T-helper 2 cell (primary cell): ENCODE measurements around the gene PHACTR1.

ENCODE experiments used
- DNase-seq, 5 experiments: peaks; one replicate each; pipeline versions ENCODE4 v3.0.0 to v3.0.0-alpha.2; 2012 to 2022

Gene PHACTR1

DNA sequence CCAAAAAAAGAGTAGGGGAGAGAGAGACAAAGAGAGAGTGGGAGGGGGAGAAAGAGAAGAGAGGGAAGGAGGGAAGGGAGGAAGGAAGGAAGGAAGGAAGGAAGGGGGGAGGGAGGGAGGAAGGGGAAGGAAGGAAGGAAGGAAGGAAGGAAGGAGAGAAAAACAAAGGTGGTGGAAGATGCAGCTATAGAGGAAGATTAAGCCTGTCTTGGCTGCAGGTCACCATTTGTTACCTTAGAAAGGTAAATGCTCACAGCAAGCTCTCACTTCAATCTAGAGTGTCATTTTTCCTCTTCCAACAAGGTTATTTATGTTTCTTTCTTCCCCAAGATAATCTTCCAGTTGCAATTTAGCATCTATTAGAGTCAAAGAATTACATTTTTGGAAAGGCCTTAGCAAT is 284.0 kb downstream of the PHACTR1 start:
- DNase-seq, result no peak

DNA sequence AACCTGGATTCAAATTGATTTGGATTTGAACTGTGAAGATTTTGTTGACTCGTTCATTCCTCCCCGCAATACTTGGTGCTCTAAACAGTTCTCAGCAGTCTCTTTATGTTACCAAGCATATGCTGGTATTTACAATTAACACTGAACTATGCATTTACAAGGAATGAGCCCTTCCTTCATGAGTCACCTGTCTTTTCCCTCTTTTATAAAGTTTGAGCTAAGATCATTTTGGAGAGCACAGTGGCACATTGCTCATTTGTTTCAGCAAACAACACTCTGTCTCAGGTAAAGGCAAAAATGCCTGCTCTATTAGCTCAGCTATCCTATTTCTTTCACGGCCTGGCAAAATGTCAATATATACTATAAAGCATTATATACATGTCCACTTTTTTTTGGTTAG is 285.4 kb downstream of the PHACTR1 start:
- DNase-seq, result no peak

DNA sequence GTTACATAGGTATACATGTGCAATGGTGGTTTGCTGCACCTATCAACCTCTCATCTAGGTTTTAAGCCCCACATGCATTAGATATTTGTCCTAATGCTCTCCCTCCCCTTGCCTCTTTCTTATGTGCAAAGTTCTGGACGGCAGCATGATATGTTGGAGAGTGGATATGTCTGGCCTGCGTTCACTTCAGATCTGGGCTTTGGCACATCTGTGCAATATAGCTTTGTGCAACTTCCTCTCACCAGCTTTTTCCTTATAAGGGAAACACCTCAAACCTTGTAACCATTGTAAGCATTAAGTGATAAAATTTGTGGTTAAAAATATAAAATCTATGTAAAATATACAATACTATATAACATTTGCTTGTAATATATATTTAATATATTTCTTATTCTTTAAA is 288.0 kb downstream of the PHACTR1 start:
- no peak for DNase-seq

DNA sequence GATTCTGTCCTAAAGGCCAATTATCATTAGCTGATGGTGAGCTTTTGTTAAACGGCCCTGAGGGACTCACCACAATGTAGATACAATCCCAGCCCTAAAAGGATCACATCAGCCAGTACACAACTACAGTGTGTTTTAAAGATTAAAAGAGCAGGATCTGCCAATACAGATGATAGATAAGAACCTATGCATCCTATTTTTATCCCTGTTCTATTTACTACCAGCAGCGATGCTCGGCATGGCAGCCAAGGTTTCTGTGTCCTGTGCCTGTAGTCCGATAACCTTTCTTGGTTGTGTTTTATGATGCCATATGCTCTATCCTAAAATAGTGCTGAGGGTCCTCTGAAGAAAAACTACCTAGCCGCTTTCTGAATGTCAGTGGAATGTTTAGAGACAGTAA is 289.4 kb downstream of the PHACTR1 start:
- no peak for DNase-seq

DNA sequence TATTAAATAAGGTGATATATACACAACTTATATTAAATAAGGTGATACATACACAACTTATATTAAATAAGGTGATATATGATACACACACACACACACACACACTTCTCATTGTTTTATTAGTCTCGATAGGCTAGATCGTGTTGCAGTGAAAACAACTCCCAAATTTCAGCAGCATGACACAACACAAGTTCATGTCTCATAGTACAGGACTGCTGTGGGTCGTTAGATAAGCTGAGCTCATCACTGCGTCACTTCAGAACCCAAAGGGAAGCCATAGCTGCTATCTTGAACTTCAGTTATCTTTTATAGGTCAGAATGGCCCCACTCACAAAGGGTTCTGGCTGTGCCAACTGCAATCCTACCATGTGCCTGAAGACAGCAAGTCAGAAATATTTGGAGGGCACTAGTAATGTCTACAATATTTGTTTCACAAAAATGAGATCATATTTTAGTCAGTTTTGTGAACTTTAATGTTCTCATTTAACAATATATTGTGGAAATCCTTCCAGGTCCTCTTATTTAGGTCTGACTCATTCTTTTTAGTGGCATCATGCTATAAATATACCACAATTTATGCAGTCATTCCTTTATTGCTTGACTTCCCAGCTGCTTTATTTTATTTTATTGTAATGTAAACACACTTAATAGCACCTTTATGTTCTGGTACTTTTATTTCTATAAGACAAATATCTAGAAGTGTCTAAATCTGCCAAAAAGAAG is 290.2 kb downstream of the PHACTR1 start:
- no peak for DNase-seq

DNA sequence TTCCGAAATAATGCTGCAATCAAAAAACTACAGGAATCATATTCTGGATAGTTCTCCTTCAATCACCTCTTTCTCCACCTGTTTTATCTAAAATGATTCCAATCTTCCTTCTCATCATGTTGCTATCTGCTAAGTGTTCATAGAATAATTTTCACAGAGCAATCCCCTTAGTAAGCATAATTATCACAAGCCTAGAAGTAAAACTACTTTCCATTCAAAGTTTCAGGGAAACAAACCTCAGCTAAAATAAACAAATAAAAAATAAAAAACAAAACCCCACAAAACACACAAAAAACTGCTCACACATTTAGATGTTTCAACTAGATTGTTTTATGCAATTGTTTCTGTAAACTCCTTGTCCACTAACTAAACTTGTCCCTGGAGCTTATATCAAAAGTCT is 291.2 kb downstream of the PHACTR1 start:
- DNase-seq, result no peak

DNA sequence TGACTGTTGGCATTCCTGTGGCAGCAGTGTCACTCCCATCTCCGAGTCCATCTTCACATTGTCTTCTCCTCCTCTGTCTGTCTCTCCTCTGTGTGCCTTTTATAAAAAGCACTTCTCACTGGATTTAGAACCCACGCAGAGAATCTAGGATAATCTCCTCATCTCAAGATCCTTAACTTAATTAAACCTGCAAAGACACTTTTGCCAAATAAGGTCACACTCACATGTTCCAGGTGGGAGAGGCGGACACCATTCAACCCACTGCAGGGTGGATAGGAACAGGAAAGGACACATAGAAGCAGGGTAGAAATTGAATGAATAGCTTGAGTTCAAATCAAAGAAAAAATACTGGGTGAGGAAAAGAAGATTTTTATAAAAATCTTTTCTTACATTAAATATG is 292.5 kb downstream of the PHACTR1 start:
- DNase-seq, result no peak

DNA sequence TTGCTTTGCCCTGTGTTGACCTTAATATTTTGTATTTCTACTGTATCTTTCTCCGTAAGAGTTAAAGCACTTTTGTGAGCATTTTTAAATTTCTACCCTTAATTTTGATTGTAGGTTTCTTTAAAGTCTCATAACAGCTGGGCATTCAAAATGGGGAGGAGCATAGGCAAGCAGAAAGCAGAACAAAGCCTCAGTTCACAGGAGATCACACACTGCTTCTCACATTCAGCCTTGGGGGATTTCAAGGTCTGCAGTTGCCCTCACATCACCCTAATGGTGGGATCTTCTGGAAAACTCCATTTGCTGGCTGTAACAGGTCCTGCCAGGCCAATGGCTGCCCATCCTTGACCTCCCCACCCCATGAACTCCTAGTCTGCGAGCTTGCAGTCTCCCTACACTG is 292.9 kb downstream of the PHACTR1 start:
- no peak for DNase-seq

DNA sequence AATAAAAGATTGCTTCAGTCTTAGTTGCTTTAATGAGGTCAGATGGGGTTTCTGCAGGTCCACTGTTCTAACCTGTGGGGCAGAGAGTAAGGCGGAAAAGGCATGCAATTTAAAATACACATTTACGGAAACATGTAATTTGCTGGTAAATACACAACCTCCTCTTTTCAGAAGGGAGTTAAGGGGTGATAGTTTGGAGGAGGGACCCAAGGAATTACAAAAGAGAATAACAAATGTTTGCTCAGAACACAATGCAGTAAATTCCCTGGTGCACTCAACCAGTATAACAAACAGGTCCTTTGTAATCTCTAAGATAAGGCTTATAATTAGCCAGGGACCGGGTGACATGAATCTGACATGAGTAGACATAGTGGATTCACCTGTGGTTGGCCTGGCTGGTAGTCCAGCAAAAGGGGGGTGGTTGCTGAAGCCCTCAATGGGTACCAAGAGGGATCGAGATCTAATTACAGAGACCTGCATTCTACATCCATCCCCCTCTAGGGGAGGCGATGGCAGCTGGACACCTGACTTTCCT is 295.1 kb downstream of the PHACTR1 start:
- no peak for DNase-seq

DNA sequence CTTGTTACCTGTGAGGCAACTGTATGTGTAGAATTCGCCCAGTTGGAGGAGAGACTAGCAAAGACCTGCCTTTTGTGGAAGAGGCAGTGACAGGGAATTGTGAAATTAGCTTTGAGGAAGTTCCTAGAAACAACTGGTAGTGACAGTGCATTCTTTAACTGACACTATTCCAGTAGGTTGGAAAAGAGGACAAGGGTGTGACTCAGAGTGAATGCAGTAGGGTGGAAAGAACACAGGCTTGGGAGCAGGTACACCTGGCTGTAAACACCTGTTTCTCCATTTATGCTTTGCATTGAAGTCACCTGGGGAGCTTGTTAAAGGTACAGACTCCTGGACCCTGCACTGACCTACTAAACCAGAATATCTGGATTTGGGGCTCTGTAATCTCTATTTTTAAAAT is 295.7 kb downstream of the PHACTR1 start:
- no peak for DNase-seq

DNA sequence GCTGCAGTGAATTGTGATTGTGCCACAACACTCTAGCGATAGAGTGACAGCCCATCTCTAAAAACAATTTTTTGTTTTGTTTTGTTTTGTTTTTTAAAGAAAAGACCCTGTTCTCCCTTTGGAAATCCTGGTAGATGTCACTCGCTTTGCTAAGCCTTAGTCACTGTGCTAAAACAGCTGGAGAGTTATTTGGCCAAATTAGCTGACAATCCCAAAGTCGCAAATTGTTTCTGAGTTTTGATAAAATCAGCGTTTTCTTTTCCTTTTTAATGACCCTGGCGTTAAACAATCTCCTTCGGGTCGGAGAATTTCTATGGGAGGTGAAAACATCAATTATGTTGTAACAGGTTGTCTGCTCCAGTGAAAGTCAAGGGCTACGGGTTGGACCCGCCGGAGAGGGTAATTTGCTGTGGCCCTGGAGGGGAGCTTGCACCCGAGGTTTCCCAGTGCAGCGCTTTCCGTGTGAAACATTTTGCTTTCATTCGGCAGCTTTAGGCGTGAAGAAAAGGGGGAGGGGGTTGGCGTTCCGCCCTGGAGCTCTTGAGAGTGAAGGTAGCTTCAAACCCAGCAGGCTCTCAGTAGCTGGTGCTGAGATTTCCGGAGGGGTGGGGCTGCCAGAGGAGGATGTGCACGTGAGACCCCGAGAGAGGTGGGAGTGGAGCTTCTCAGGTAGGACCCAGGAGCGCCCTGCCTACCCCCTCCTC is 296.6 kb downstream of the PHACTR1 start:
- DNase-seq, result no peak

DNA sequence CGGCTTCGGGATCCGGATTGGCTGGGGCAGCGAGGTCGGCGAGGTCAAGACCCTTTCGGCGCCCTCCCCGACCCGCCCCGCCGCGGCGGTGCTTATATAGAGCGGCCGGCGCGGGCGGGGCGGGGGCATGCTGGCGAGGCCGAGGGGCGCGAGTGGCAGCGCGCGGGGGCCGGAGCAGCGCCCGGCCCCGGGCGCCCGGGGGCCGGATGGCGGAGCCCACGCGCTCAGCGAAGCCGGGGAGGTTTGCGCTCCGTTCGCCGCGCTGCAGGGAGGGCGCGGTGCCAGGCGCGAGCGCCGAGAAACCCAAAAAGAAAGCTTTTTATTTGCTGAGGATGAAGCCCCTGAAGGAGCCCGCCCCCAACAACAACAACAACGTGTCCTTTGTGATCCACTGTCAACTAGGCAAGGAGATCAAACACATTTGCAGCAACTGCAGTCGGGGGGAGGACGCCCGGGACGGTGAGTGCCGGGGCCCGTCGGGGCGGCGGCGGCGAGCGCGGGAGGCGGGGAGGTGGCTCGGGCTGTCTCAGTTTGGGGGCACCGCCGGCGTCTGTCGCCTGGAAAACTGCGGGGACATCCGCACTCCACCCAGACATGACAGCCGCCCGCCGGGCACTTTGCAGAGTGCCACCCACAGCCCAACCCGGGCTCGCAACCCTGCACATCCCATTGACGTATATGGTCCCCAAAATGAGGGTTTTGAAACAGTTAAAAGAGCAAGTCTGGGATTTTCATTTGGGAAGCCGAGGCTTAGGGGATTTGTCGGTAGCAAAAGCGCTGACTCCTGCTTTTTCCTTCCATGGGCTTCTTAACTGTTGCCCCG is 297.3 kb downstream of the PHACTR1 start:
- no peak for DNase-seq

DNA sequence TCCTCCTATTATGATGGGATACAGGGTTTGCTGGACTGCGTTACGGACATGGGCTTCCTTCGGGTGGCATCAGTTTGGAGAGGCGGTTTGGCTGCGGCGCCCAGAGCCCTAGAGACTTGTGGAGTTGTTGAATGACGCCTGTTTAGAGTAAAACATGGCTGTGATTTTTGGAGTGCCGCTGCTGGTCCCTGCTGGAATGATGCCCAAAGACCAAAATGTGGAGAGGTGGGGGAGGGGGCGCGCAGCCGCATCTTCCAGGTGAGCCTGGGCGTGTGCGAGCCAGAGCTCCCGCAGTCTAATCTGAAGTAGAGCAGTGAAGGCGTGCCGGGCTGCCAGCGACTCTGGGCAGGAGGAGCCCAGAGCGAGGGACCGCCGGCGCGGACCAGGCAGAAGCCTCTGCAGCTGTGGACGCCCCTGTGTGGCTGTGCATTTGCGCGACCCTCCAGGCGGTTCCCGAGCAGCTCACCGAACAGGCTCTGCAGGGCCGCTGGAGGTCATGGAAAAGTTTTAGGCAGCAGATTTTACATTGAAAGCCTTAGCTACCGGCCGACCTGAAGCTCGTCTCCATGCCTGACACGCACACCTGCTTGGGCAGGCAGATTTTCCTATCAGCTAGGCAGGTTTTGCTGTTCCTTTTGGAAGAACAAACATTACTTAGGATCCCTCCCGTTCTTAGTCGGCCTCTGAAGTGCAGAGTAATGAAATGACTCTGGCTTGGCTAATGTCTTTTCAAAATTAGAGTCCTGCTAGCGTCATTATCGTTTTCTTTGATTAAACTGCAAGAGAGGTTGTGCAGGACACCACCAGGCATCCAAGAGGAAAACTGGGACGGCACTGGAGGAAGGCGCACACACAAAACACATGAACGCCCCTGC is 298.2 kb downstream of the PHACTR1 start:
- DNase-seq, result no peak

DNA sequence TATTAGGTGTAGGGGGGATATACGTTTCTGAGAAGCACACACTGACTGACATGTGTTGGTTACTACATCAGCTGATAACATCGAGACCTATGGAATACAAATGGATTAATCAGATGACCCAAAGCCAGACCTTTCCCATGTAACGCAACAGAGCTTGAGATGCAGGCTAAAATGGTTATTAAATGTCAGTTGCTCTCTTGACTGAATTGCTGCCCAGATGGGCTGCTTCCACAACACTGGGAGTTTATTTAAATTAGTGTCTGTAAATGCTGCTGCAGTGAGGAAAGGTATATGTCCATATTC is 298.8 kb downstream of the PHACTR1 start:
- no peak for DNase-seq

DNA sequence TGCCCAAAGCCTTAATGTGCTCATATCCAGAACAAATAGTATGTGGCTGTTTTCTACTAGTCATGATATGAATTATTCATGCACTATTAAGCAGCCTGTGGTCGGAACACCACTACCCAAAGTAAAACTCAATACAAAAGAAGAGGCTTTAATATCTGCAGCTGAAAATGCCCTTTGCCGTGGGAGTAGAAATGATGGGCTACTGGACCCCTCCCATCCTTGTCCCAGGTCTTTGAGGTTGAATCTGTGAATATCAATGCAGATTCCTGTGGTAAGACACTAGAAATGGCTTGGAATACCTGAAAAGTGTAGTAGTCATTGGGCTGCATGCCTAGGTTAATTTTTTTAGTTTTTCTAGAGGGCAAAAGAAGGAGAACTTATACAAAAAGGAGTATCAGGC is 308.0 kb downstream of the PHACTR1 start:
- no peak for DNase-seq

DNA sequence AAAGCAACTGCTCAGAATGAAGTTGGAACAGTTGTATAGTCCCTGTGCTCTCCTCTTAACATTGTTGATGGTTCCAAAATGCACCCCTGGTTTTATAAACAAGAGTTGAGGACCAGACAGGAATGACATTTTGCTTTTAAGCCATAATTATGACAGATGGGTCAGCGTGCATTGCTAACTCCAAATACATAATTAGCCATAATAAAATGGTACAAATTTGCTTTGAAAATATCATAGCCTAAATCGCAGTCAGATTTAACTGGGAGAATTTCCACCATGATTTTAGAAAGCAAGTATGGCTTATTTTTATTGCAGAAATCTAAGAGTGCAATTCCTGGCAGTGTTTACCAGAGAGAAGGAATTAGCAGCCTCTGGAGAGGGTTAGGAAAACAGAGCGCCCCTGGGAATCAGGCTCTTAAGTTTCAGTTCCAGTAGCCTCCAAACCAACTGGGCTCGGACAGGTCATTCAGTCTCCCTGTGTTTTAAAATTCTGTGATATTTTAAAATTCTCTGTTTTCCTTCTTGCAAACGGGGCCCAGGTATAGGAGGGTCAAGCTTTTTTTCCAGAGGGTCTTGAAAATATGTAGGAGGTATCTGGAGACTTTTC is 309.4 kb downstream of the PHACTR1 start:
- no peak for DNase-seq

DNA sequence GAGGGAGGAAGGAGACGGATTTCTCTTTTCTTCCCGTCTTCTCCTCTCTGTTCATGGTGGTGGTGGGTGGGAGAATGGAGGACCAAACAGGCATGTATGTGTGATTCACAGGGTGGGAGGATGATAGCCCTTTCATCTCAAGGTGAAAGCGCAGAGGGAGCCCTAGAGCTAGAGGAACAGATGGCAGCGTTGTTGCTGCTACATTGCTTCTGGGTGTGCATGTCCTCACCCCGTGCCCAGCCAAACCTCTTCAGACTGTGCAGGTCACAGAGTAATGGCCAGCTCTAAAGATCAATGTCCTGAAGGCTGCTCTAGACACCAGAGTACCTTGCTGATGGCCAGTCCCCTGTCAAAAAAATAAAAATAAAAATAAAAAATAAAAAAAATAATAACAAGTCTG is 310.0 kb downstream of the PHACTR1 start:
- DNase-seq, result no peak

DNA sequence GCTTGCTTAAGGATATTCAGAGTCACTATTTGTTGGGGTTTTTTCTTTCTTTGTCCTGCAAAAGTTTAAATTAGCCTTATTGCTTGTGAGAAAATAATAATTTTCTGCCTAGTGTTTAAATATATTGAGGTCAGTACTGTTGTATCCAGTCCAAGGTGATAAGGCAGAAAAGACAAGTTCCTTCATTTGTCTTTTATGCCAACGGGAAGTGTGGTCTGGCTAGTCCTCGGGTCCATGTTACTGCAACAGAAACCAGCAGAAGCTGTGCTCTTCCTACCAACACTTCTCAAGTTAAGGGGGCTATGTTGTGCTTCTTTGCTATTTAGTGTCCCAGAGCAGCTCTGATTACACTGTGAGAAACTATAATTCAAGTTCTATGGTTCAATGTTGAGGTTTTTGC is 310.6 kb downstream of the PHACTR1 start:
- DNase-seq, result no peak

DNA sequence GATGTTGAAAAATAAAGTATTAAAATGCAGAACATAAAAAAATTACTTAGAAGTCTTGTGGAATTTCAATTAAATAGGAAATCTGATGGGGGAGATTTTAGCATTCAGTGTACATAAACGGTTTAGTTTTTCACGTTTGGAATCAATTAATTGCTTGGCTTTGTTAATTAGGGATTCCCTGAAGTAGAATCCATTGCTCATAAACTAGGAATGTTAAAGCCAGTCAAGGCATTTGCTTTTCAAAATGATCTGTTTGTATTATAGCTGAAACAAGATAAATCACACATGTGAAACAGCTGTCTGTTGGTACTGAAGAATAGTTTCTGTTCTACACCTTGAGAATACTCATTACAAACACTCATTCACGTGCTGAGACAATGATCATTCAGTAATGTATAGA is 313.8 kb downstream of the PHACTR1 start:
- no peak for DNase-seq

DNA sequence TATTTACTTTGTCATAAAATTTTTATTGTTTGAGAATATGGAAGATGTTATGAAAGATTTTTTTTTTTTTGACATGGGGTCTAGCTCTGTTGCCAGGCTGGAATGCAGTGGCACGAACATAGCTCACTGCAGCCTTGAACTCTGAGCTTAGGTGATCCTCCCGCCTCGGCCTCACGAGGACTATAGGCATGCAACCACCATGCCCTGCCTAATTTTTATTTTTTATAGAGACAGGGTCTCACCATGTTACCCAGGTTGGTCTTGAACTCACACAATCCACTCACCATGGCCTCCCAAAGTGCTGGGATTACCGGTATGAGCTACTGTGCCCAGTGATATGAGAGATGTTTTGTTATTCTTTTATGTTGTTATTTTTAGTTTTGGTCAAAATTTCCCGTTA is 316.0 kb downstream of the PHACTR1 start:
- DNase-seq, result no peak

DNA sequence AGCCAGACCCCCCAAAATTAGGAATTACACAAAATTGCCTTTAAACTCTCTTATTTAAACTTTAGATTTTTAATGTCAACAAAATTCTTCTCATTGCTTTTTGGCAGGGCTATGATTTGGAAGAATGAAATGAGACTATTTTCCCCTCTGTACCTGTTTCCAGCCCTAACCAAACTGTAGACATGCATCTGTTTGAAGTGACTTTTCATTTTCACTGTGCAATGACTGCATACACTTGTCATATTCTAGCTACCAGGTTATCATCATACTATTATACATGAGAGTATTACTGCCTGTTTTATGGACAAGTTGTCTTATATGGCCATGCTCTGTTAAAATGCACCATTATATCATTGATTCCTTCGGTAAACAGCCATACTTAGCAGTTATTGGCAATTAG is 316.6 kb downstream of the PHACTR1 start:
- no peak for DNase-seq

DNA sequence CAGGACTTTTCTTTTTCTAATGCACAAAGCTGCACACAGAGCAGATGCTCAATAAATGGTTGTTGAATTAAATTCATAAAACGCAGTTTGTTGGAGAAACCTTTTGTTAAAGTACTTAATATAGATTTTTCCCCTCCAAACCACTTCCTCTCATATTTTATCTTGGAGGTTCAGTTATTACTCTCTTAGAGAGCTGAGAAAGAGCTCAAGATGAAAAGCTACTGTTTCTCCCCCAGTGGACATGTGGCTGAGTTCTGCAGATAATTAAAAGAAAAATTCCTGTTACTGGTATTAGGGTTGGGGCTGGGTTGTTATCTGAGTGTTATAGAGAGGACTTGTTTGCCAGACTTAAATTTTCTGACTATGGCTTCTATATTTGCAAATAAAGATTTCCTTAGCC is 317.7 kb downstream of the PHACTR1 start:
- no peak for DNase-seq
